AG10803 (cell line): Measurements from ENCODE around the gene CCDC68.

ENCODE experiments used
- DNase-seq: peaks from one replicate; pipeline ENCODE4 v3.0.0; 2010; ENCODE audit warnings: low read depth
- H3K4me3 ChIP-seq: 2 replicates; pipeline ENCODE4 v1.5.1; 2011; ENCODE audit warnings: mild to moderate bottlenecking, low read length, control low read depth
- TF ChIP-seq, protein P1 (sequence below): conservative IDR thresholded peaks from 2 replicates; pipeline ENCODE4 v1.5.1; 2011; ENCODE audit warnings: mild to moderate bottlenecking, low read length, control low read depth, inconsistent platforms

Gene CCDC68

DNA sequence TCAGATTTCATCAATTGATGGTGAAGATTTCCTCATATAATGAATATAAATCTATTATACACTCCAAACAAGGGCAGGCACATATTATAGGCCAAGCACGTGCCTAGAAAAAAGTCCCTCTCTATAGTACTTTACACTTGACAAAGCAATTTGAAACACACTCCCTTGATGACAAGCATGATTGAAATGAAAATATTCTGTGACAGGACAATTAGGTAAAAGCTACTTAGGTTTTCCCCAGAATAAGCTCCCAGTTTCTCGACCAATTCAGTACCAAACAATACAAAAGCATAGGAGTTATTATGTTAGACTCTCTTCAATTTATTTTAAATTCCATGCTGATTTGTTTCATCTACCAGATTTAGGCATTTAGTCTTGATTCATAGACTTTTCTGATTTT, 47.7 kb downstream of the CCDC68 start:
- TF ChIP-seq, protein P1, sequence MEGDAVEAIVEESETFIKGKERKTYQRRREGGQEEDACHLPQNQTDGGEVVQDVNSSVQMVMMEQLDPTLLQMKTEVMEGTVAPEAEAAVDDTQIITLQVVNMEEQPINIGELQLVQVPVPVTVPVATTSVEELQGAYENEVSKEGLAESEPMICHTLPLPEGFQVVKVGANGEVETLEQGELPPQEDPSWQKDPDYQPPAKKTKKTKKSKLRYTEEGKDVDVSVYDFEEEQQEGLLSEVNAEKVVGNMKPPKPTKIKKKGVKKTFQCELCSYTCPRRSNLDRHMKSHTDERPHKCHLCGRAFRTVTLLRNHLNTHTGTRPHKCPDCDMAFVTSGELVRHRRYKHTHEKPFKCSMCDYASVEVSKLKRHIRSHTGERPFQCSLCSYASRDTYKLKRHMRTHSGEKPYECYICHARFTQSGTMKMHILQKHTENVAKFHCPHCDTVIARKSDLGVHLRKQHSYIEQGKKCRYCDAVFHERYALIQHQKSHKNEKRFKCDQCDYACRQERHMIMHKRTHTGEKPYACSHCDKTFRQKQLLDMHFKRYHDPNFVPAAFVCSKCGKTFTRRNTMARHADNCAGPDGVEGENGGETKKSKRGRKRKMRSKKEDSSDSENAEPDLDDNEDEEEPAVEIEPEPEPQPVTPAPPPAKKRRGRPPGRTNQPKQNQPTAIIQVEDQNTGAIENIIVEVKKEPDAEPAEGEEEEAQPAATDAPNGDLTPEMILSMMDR: no peak
- no peak for DNase-seq

DNA sequence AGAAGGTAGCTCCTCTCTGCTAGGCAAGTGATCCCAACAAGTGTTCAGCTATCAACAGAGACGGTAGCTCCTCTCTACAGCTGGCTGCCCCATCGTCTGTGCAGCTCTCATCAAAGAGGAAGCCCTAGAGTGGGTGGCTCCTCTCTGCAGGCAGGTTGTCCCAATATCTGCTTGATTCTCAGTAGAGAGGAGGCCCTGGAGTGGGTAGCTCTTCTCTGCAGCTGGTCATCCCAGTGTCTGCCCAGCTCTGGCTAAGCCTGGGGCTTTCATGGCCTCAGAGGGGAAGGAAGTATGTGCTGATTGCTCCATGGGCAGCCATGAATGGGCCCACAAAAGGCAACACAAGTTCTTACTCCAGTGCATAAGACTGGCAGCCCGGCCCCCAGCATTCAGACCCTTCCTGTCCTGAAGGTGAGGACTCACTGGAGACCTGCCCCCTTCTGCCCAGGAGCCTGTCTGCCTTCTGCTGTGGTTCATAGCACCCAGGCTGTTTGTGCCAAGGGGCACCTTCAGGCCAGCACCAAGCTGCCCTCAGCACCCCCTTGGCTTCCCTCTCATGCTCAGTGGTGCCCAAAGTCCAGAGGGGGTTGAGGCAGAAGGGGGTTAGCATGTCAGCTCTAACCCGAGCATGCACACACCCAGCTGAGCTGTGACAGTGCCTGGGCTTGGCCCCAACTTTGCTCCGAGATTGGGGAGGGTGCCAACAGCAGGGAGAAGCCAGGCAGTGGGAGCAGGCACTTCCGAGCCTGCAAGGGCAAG, 48.9 kb downstream of the CCDC68 start:
- DNase-seq: no peak
- TF ChIP-seq, protein P1: no peak
- H3K4me3 ChIP-seq: no peak overlapping the region

More for the DNA sequence above, 47.7 kb downstream of the CCDC68 start:
- no peak overlapping the region for H3K4me3 ChIP-seq

DNA sequence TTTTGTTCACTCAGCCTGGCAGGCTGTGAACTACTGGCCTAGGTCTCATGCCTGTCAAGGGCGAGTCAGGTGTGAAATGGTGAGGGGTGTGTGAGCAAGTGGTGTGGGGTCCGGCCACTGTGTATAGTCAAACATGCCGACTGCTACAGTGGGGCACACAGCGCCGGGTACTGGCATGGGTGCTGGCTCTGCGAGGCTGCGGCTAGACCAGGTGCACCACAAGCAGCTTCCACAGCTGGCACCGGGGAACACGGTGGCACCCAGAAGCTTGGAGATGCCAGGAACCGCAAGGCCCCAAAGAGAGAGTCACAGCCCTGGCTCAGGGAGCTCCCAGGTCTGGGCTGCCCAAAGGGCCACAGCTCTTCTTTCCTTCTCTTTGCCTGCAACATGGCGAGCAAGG, 49.7 kb downstream of the CCDC68 start:
- TF ChIP-seq, protein P1: no peak
- DNase-seq: no peak
- no peak overlapping the region for H3K4me3 ChIP-seq

DNA sequence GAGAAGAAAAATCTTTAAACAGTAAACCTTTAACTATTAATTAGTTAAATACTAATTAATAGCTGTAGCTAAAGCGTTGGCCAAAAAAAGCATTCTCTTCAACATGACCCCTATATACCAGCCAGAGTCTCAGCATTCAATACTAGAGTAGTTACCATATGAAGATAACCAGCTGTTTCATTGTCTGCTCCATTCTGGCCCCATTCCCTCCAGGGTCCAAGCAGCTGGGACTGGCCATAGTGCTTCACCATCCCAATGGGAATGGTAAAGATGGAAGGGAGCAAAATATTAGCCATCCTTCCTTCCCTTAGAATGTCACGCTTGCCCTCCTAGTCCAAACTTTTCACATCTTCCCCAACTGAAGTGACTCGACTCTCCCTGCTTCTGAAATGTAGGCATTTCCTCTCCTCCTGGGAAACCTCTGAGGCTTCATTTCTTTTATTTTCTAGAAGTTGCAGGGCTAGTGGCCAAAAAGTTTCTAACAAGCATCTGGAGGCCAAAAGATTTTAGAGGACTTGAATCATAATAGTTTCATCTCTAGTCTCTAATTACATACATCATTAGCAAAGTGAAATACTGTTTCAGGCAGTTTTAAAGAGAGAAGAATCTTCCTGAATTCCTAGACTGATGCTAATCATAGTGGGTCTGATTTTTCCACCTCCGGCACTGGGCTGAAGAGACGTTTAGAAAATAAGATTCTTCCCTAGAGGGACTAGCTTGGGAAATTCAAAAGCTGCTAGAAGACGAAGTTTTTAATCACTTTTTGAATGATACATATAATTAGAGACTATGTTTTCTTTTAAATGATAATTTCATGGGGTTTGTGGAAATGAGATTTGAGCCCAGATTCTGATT, 52.7 kb downstream of the CCDC68 start:
- no peak overlapping the region for H3K4me3 ChIP-seq
- TF ChIP-seq, protein P1: no peak
- peak; percentile 63 for DNase-seq

DNA sequence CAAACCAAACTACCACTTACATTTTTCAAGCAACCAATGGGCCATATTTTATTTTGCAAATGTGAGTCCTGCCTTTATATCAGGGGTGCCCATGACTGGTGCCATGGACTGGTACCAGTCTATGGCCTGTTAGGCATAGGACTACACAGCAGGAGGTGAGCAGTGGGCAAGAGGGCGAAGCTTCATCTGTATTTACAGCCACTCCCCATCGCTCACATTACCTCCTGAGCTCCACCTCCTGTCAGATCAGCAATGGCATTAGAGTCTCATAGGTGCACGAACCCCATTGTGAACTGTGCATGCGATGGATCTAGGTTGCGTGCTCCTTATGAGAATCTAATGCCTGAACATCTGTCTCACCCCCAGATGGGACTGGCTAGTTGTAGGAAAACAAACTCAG, 53.6 kb downstream of the CCDC68 start:
- DNase-seq: no peak
- TF ChIP-seq, protein P1: no peak
- H3K4me3 ChIP-seq: no peak overlapping the region

DNA sequence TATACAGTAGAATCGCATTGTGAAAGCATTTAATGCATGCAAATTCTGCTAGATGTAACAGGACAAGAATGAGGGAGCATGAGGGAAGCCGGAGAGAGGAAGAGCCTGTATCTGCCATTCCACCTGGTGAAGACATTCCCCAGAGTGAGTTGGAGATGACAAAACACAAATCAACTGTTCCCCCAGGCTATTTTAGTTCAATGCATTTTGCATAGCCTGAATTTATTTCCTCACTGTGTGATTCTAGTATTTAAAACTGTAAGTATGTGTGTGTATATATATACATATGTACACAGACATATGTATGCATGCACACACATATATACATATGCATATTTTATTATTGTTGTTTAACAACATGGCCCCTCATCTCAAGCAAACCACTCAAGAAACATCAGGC, 54.7 kb downstream of the CCDC68 start:
- TF ChIP-seq, protein P1: no peak
- DNase-seq: no peak
- no peak overlapping the region for H3K4me3 ChIP-seq
